GM12864 (cell line): ENCODE data around the gene SLC35F3.

Source experiments
- DNase-seq: peaks from one replicate; pipeline ENCODE4 v3.0.0-alpha.2; 2011; ENCODE audit warnings: low read depth
- H3K4me3 ChIP-seq: 2 replicates; pipeline ENCODE4 v1.5.1; 2011; ENCODE audit warnings: mild to moderate bottlenecking, low read depth, low read length, control low read depth
- CTCF ChIP-seq: IDR thresholded peaks from 2 replicates; pipeline ENCODE4 v1.5.1; 2011; ENCODE audit warnings: low read depth, mild to moderate bottlenecking, moderate library complexity, low read length, control low read depth, inconsistent platforms; ENCODE audit errors: missing control alignments

SLC35F3 gene

DNA sequence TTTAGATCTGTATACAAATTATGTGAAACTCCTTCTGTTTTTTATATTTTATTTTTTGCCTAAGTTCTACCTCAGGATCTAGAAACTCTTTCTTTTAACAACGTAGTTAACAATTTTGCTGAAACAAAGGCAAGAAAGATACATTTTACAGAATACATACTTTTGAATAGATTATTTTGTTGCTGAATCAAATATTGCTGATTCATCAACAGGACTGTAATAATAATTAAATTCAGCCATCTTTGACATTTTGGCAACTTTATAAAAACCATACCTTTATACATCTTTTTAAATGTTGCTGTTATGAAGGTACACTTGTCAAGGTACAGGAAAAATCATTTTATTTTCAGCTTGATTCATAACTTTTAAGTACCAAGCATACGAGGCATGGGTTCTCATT is 458.1 kb downstream of the SLC35F3 start:
- TF ChIP-seq CTCF = no peak
- no peak for DNase-seq
- H3K4me3 ChIP-seq = no peak overlapping the region

DNA sequence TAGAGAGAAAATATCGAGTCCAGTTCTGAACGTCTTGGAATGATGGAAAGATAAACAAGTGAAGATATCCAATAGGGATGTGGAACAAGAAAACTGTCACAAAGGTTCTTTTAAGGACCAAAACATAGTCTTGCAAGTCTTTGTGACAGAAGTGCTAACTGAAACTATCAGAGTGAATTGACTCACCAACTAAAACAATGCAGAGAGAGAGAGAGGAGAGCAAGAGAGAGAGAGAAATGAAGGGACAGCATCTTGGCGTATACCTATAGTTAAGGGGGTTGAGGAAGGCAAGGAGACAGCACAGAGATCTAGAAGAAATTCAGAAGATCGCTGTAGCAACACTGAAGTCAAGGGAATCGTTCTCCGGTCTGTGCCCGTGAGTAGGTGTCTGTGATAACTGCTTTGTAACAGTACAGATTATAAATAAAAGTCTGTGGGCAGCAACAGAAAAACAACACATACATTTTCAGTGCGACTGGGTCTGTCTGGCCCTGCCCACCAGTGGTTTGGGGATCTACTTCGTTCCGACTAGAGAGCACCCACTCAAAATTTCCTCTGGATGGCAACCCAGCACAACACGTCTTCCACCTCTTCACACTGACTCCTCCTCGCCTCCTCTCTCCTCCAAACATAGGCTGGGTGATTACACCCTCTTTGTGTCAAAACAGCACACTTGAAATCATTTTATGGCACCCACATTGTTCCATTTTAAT is 464.0 kb downstream of the SLC35F3 start:
- H3K4me3 ChIP-seq = no peak overlapping the region
- no peak for DNase-seq
- TF ChIP-seq CTCF = no peak

DNA sequence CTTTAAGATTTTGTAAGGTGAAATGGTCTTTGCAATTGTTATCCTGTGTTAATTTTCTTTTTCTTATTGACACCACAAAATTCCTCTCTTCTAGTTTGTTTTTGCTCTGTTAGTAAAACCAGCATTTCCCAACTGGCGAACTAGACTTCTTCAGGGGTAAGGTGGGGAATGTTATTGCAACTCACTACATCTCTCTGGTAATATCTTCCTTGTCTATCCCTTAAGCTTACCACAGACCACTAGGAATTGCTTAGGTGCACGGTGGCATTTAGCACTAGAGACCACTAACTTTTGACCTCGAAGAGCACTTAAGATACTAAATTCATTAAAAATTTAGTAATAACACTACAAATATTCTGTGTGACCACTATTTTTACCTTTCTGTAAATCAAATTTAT is 464.6 kb downstream of the SLC35F3 start:
- no peak for TF ChIP-seq CTCF
- DNase-seq = no peak
- no peak overlapping the region for H3K4me3 ChIP-seq

DNA sequence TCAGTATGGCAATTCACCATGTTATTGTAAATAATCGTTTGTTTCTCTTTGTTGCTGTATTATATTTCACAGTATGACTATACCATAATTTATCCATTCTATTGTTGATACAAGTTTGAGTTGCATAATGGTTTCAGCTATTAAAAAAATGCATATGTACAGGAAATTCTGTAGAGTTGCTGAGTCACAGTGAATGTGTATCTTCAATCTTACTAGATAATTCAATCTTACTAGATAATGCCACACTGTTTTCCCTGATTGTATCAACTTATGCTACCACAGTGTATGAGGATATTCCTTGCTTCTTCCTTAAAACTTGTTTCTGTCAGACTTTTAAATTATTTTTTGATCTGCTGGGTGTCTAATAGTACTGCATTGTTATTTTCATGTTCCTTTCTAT is 465.3 kb downstream of the SLC35F3 start:
- TF ChIP-seq CTCF = no peak
- DNase-seq = no peak
- no peak overlapping the region for H3K4me3 ChIP-seq

GRCh38 chr1:234371414-234371813 is 466.9 kb downstream of the SLC35F3 start:
- H3K4me3 ChIP-seq = no peak overlapping the region
- TF ChIP-seq CTCF = no peak
- DNase-seq = no peak

GRCh38 chr1:234372011-234372757 is 467.7 kb downstream of the SLC35F3 start:
- no peak for DNase-seq
- H3K4me3 ChIP-seq = peak overlapping the region; percentile 88
- no peak for TF ChIP-seq CTCF
